Natural killer cell treated with Interleukin-12 subunit alpha and Interleukin-12 subunit beta and Interleukin-15 and Interleukin-18, amount 100 ng/mL, for 72 hours (primary cell): ENCODE measurements around the gene OR4M1. TPM values are rescaled to one million over a fixed set of nuclear protein-coding genes. Genes with fewer than 3 reads are reported as not detected.
"Not testable (repeated sequence)": the region's sequence is repeated elsewhere in the genome, so short reads cannot be mapped to it uniquely, and the experiment has no call there.

ENCODE experiments used
- ATAC-seq, 2 donors: fragments of 150-1000 bp; cut with Tn5 transposase in 1 of 2; sonication (Bioruptor Pico), chemical (Tn5 transposase) in 1 of 2; 2 replicates each; pipeline ENCODE4 v1.10.0; 2021
- DNase-seq: peaks from one replicate; pipeline ENCODE4 v3.0.0; 2022; ENCODE audit warnings: low spot score
- H3K27ac Mint-ChIP-seq, 2 donors: 1 replicate in 1 of 2; 2 replicates in 1 of 2; pipeline ENCODE4 v1.8.0; 2022; ENCODE audit warnings: mixed read lengths in 2 of 2, mild to moderate bottlenecking in 1 of 2, moderate library complexity in 1 of 2
- H3K27me3 Mint-ChIP-seq, 2 donors: 1 replicate in 1 of 2; 2 replicates in 1 of 2; pipeline ENCODE4 v1.8.0; 2022; ENCODE audit warnings: mixed read lengths in 2 of 2
- H3K36me3 Mint-ChIP-seq: one replicate; pipeline ENCODE4 v1.8.0; 2022; ENCODE audit warnings: mixed read lengths
- H3K4me1 Mint-ChIP-seq, 2 donors: 1 replicate in 1 of 2; 2 replicates in 1 of 2; pipeline ENCODE4 v1.8.0; 2022; ENCODE audit warnings: low read depth in 2 of 2, mixed read lengths in 2 of 2, mild to moderate bottlenecking in 1 of 2
- H3K4me3 Mint-ChIP-seq: one replicate; pipeline ENCODE4 v1.8.0; 2022; ENCODE audit warnings: mixed read lengths
- H3K9me3 Mint-ChIP-seq: 2 replicates; pipeline ENCODE4 v1.8.0; 2022; ENCODE audit warnings: mixed read lengths
- total RNA-seq, 2 donors: library from RNA; stranded (reverse); gene quantifications; one replicate each; pipeline ENCODE4 v1.2.3, GENCODE V29; 2022

Gene OR4M1
- total RNA-seq, 2 donors from 2014 or later = not detected

GRCh38 chr14:19796520-19797108 is 23.3 kb downstream of the OR4M1 start:
- H3K27me3 Mint-ChIP-seq, H3K4me1 Mint-ChIP-seq: not testable (repeated sequence)

GRCh38 chr14:19799880-19800279 is 26.6 kb downstream of the OR4M1 start:
- ATAC-seq (peak; percentile 33 to 53), DNase-seq (no peak)
- H3K27me3 Mint-ChIP-seq = no peaks in the 10 kb centered on the region
- no peak overlapping the region for H3K4me3 Mint-ChIP-seq
- no peak overlapping the region for H3K27ac Mint-ChIP-seq
- H3K9me3 Mint-ChIP-seq = no peaks in the 10 kb centered on the region
- H3K36me3 Mint-ChIP-seq = no peaks in the 10 kb centered on the region
- no peaks in the 10 kb centered on the region for H3K4me1 Mint-ChIP-seq

More at GRCh38 chr14:19796520-19797108, 23.3 kb downstream of the OR4M1 start:
- not testable (repeated sequence) for H3K9me3 Mint-ChIP-seq, H3K27ac Mint-ChIP-seq, DNase-seq, H3K4me3 Mint-ChIP-seq, H3K36me3 Mint-ChIP-seq, ATAC-seq

GRCh38 chr14:19800282-19801117 is 27.2 kb downstream of the OR4M1 start:
- H3K4me1 Mint-ChIP-seq = no peaks in the 10 kb centered on the region
- no peaks in the 10 kb centered on the region for H3K9me3 Mint-ChIP-seq
- no peaks in the 10 kb centered on the region for H3K36me3 Mint-ChIP-seq
- no peak overlapping the region for H3K27ac Mint-ChIP-seq
- H3K27me3 Mint-ChIP-seq = no peaks in the 10 kb centered on the region
- peak in 1 of 2 donors; percentile 57 for ATAC-seq
- DNase-seq = no peak
- no peak overlapping the region for H3K4me3 Mint-ChIP-seq

- no peaks in the 10 kb centered on the region for H3K4me1 Mint-ChIP-seq
- no peaks in the 10 kb centered on the region for H3K9me3 Mint-ChIP-seq
- H3K4me3 Mint-ChIP-seq = no peak overlapping the region
- H3K27ac Mint-ChIP-seq = no peak overlapping the region
- ATAC-seq = peak in 1 of 2 donors; percentile 20
- DNase-seq = no peak
- H3K36me3 Mint-ChIP-seq = no peaks in the 10 kb centered on the region
- H3K27me3 Mint-ChIP-seq = no peaks in the 10 kb centered on the region
These were observed 27.8 kb downstream of the OR4M1 start for GRCh38 chr14:19801118-19801464.

GRCh38 chr14:19803470-19803869 is 30.2 kb downstream of the OR4M1 start, which contains the start of gene OR4N2:
OR4N2 (plus strand) TSS chr14:19803770; CDS start chr14:19827449, 23,679 bp downstream.
- ATAC-seq, H3K27me3 Mint-ChIP-seq, H3K27ac Mint-ChIP-seq, H3K36me3 Mint-ChIP-seq, H3K9me3 Mint-ChIP-seq, DNase-seq, H3K4me3 Mint-ChIP-seq, H3K4me1 Mint-ChIP-seq: not testable (repeated sequence)

- H3K36me3 Mint-ChIP-seq, H3K4me1 Mint-ChIP-seq, H3K27me3 Mint-ChIP-seq, H3K27ac Mint-ChIP-seq, DNase-seq, H3K4me3 Mint-ChIP-seq, ATAC-seq: not testable (repeated sequence)
- peaks cover 10% of the 10 kb centered on the region for H3K9me3 Mint-ChIP-seq
These were observed 40.0 kb downstream of the OR4M1 start for GRCh38 chr14:19813171-19813920.

GRCh38 chr14:19819879-19820278 is 46.6 kb downstream of the OR4M1 start:
- not testable (repeated sequence) for H3K27ac Mint-ChIP-seq, H3K4me3 Mint-ChIP-seq, ATAC-seq, H3K27me3 Mint-ChIP-seq, H3K36me3 Mint-ChIP-seq, H3K4me1 Mint-ChIP-seq, DNase-seq
- H3K9me3 Mint-ChIP-seq = peaks cover 11% of the 10 kb centered on the region

GRCh38 chr14:19821016-19821415 is 47.7 kb downstream of the OR4M1 start:
- H3K27ac Mint-ChIP-seq, H3K27me3 Mint-ChIP-seq, H3K4me1 Mint-ChIP-seq, H3K4me3 Mint-ChIP-seq, H3K36me3 Mint-ChIP-seq, ATAC-seq, DNase-seq: not testable (repeated sequence)
- H3K9me3 Mint-ChIP-seq = peaks cover 11% of the 10 kb centered on the region

- Mint-ChIP-seq H3K27ac (no peak overlapping the region), H3K27me3 (no peaks in the 10 kb centered on the region), H3K9me3 (peaks cover 11% of the 10 kb centered on the region), H3K4me3 (no peak overlapping the region), H3K4me1 (no peaks in the 10 kb centered on the region), H3K36me3 (peaks cover 5% of the 10 kb centered on the region)
- no peak for DNase-seq
- ATAC-seq = no peak
These were observed 49.9 kb downstream of the OR4M1 start for GRCh38 chr14:19823178-19823577.

- no peak for ATAC-seq
- Mint-ChIP-seq H3K9me3 (peaks cover 11% of the 10 kb centered on the region), H3K4me3 (no peak overlapping the region), H3K27me3 (no peaks in the 10 kb centered on the region), H3K27ac (no peak overlapping the region), H3K36me3 (peaks cover 5% of the 10 kb centered on the region), H3K4me1 (no peaks in the 10 kb centered on the region)
- DNase-seq = no peak
These were observed 50.5 kb downstream of the OR4M1 start for GRCh38 chr14:19823765-19824164.

GRCh38 chr14:19827626-19828244 is 54.4 kb downstream of the OR4M1 start:
- not testable (repeated sequence) for ATAC-seq, H3K9me3 Mint-ChIP-seq, H3K27ac Mint-ChIP-seq, H3K4me3 Mint-ChIP-seq, H3K27me3 Mint-ChIP-seq, H3K36me3 Mint-ChIP-seq, DNase-seq, H3K4me1 Mint-ChIP-seq

GRCh38 chr14:19828314-19828713 is 55.0 kb downstream of the OR4M1 start:
- no peak for DNase-seq
- no peak overlapping the region for H3K27ac Mint-ChIP-seq
- H3K9me3 Mint-ChIP-seq = peaks cover 7% of the 10 kb centered on the region
- no peak for ATAC-seq
- H3K4me3 Mint-ChIP-seq = no peak overlapping the region
- H3K4me1 Mint-ChIP-seq = no peaks in the 10 kb centered on the region
- no peaks in the 10 kb centered on the region for H3K36me3 Mint-ChIP-seq
- no peaks in the 10 kb centered on the region for H3K27me3 Mint-ChIP-seq
